H1 (cell line): Measurements from ENCODE around the gene ARHGAP42.

Experiments
- ASH2L ChIP-seq: fragments of 200-600, 300-600 bp; sonication (generic); IDR thresholded peaks from one replicate; pipeline ENCODE4 v1.7.1; 2017; ENCODE audit warnings: low read length
- CTCF ChIP-seq, 3 experiments: IDR thresholded peaks; 1 replicate in 2 of 3; 2 replicates in 1 of 3; pipeline versions ENCODE4 v1.5.1 to v1.6.1; 2011; ENCODE audit warnings: low read length in 3 of 3, mild to moderate bottlenecking in 3 of 3, inconsistent platforms in 2 of 3, low read depth in 1 of 3, moderate library complexity in 1 of 3; ENCODE audit not compliant: insufficient read depth in 1 of 3; ENCODE audit errors: control extremely low read depth in 1 of 3
- EP300 ChIP-seq, 2 experiments: IDR thresholded peaks; 1 replicate in 1 of 2; 2 replicates in 1 of 2; pipeline ENCODE4 v1.6.1; 2011 to 2012; ENCODE audit warnings: low read depth in 2 of 2, low read length in 2 of 2, mild to moderate bottlenecking in 2 of 2, borderline replicate concordance in 1 of 2, inconsistent platforms in 1 of 2, moderate library complexity in 1 of 2
- JUN ChIP-seq: IDR thresholded peaks from 2 replicates; pipeline ENCODE4 v1.6.1; 2011; ENCODE audit warnings: low read depth, mild to moderate bottlenecking, improper control_type of control experiment, low read length
- POLR2AphosphoS5 ChIP-seq: IDR thresholded peaks from 2 replicates; pipeline ENCODE4 v1.6.1; 2011; ENCODE audit warnings: low read depth, low read length
- SRF ChIP-seq: IDR thresholded peaks from 2 replicates; pipeline ENCODE4 v1.6.1; 2011; ENCODE audit warnings: mild to moderate bottlenecking, low read depth, low read length, moderate library complexity
- TAF1 ChIP-seq: IDR thresholded peaks from 2 replicates; pipeline ENCODE4 v1.6.1; 2011; ENCODE audit warnings: mild to moderate bottlenecking, low read depth, low read length
- ZNF274 ChIP-seq: IDR thresholded peaks from 2 replicates; pipeline ENCODE4 v1.7.0; 2012; ENCODE audit warnings: low read length, borderline replicate concordance; ENCODE audit errors: extremely low read depth
- TF ChIP-seq, protein P1 (sequence below): IDR thresholded peaks from 2 replicates; pipeline ENCODE4 v1.6.1; 2012; ENCODE audit warnings: inconsistent platforms

DNA sequence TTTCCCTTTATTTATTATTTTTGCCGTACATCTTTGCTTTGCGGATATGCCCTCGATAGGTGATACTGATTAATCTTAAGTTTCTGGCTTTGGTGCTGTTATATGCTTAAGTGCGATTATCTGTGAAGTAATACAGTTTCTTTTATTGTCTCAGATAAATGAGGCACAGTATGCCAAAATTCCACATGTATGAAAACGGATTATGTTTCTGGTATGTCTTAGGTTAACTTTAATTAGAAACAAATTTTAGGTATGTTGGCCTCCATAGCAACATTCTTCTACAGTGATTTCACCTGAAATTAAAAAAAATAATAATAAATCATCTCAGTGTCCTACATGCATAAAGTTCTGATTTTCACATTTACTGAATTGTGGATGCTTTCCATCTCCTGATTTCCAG, 119.2 kb downstream of the ARHGAP42 start:
- TF ChIP-seq POLR2AphosphoS5 (no peak), TAF1 (no peak), EP300 (IDR thresholded peaks at IDR 0.05; ENCODE audit: borderline replicate concordance in 1 of 2, low read depth in 2 of 2, low read length in 2 of 2) (no peak), ZNF274 (no peak), ASH2L (no peak), SRF (no peak), CTCF (IDR thresholded peaks at IDR 0.05; ENCODE audit: control extremely low read depth in 1 of 3, insufficient read depth in 1 of 3, low read depth in 1 of 3, low read length in 3 of 3) (no peak), JUN (no peak)
- TF ChIP-seq, protein P1, sequence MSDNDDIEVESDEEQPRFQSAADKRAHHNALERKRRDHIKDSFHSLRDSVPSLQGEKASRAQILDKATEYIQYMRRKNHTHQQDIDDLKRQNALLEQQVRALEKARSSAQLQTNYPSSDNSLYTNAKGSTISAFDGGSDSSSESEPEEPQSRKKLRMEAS, result no peak
